GM19455 (cell line): ENCODE results near the gene SPSB3.
A peak's percentile ranks its signal among the peaks of the same experiment; 100 is the strongest.

Experiments
- ATAC-seq: cut with Tn5 transposase; IDR thresholded peaks from one replicate; pipeline ENCODE4 v1.9.1; 2021; ENCODE audit not compliant: unreplicated experiment

The SPSB3 gene

DNA sequence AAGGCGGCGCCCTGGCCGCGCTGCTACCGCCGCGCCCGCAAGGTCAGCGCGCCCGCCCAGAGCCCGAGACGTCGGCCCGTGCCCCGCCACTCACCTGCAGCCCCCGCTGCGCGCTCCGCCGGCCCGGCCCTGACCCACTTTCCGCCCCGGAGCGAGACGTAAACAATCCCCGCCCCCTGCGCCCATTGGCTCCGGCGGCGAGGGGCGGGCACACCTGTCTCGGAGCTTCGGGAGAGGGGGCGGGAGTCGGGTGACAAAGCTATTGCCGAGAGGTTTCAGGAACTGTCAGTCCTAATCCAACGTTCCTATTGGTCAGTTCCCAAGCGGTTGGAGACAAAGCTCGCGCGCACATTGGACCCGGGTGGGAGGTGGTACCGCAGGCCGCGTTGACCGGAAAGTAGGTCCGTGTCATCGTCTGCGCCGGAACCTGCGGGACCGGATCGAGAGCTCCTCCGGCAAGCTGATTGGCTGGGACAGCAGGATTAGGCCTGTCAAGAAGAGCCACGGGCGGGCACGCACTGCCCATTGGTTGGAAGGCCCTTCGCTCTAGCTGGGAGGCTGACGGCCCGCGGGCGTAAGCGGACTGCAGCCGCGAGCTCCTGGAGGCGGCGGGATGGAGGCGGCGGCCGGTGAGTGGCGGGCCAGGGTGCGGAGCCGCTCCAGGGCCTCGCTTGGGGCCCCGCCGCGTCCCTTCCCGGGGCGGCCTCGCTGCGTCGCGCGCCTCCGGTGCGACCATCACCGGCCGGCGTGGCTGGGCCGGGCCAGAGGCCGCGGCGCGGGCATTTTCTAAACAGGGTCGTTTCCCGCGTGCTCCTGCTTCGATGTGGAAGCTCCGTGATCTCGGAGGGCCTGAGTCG lies at the start of gene SPSB3, which contains the start of gene NUBP2:
Gene SPSB3 (minus strand): TSS at position 164 of the 857 bp plus-strand sequence. CDS start 1,088 bp downstream, outside the sequence.
Gene NUBP2 (plus strand): TSS at position 553 of the 857 bp plus-strand sequence. CDS start 61 bp downstream, at position 614.
- ATAC-seq, result peak; percentile 83

- no peak for ATAC-seq
Measured at GRCh38 chr16:1831186-1832075, 49.1 kb upstream of the SPSB3 start.

GRCh38 chr16:1830213-1830612 lies 47.8 kb upstream of the SPSB3 start:
- ATAC-seq, result no peak

GRCh38 chr16:1828645-1829410 lies 46.5 kb upstream of the SPSB3 start:
- no peak for ATAC-seq

DNA sequence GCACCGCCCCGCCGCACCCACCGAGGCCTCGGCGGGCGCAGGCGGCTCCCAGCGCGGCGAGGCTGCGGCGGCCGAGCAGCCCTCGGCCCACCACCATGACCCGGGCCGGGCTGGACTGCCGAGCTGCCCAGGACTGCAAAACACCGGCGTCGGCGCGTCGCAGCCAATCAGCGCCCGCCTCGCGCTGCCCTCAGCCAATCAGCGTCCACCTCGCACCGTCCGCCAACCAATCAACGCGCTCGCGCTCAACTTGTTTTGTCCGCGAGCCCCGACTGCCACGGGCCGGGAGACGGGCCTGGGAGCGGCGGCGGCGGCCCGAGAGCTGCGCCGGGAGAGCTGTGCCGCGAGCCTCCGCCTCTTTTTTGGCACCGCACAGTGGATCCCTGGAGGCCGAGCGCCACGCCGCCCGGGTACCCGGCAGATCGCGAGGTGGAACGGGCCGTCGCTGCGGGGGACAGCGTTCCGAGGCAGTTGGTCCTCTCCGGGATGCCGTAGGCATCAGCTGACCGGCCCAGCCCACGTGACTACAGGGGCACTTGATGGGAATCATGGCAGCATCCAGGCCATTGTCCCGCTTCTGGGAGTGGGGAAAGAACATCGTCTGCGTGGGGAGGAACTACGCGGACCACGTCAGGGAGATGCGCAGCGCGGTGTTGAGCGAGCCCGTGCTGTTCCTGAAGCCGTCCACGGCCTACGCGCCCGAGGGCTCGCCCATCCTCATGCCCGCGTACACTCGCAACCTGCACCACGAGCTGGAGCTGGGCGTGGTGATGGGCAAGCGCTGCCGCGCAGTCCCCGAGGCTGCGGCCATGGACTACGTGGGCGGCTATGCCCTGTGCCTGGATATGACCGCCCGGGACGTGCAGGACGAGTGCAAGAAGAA lies 44.6 kb upstream of the SPSB3 start, which contains the start of the genes FAHD1 and HAGH:
Gene FAHD1 (plus strand): TSS at position 516 of the 883 bp plus-strand sequence. CDS start 33 bp downstream, at position 549.
Gene HAGH (minus strand): TSS at position 135 of the 883 bp plus-strand sequence. CDS start 38 bp downstream, at position 97.
- ATAC-seq, result peak; percentile 85

DNA sequence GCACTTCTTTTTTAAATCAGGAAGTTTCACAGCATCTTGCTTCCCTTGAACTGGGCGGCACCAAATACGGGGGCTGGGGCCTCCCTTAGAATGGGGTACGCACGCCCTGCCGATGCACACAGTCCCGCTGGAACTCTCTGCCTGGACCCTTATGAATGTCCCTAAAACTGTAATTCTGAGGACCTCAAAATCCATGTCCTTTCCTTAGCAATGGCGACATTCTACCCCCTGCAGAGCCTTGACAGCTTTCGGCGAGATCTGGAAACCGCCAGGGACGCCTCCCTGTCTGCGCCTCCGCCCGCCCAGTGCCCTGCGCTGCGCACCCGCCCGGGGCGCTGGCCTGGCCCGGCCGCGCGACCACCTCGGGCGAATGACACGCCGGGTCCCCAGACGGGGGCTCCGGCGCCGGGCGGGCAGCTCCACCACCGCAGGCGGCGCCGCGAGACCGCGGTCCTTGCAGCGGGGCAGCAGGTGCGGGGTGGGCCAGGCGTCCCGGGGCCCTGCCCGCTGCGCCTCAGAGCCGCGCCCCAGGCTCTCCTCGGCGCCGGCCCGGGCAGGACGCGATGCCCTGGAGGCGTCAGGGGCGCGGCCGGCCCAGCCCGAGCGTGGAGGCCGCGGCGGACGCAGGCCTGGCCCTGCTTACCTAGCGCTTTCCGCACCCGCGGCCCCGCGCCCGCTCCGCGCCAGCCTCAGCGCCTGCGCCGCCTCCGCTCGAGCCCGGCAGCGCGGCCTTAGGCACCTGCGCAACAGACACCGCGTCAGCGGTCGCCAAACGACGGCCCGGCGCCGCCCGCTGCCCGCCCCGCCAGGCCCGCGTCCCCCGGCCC lies 43.7 kb upstream of the SPSB3 start:
- ATAC-seq, result peak; percentile 52

GRCh38 chr16:1825381-1825863 lies 43.1 kb upstream of the SPSB3 start:
- ATAC-seq, result no peak

DNA sequence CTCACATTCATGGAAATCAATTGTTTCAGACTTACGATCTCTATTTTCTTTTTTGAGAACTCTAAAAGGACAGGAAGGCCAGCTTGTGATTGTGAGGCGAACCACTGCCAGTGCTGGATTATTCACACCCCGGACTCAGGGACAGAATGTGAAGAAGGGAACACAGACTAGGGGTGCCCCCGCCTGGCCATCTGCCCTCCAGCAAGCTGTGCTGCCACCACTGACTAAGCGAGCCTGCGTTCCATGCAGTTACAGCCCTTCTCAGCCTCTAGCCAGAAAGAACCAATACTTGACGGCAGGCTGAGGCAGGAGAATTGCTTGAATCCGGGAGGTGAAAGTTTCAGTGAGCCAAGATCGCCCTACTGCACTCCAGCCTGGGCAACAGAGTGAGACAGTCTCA lies 41.5 kb upstream of the SPSB3 start:
- no peak for ATAC-seq

GRCh38 chr16:1822801-1823200 lies 40.4 kb upstream of the SPSB3 start:
- ATAC-seq, result no peak

GRCh38 chr16:1821861-1822611 lies 39.7 kb upstream of the SPSB3 start:
- ATAC-seq, result no peak

DNA sequence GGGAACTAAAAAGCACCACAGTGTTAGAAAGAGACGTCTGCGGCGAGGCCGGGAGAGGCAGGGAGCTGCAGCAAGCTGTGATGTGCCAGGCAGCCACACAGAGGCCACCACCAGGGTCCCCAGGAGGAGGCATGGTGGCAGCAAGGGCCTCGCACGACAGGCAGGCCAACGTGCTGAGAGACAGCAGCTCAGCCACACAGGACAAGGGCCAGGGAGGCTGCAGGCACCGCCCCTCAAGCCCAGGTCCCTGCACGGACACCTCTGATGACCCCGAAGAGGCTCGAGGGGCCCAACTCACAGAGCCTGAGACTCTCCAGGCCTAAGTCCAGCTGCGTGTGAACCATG lies 38.5 kb upstream of the SPSB3 start:
- ATAC-seq, result no peak

GRCh38 chr16:1820096-1820945 lies 38.0 kb upstream of the SPSB3 start:
- no peak for ATAC-seq

DNA sequence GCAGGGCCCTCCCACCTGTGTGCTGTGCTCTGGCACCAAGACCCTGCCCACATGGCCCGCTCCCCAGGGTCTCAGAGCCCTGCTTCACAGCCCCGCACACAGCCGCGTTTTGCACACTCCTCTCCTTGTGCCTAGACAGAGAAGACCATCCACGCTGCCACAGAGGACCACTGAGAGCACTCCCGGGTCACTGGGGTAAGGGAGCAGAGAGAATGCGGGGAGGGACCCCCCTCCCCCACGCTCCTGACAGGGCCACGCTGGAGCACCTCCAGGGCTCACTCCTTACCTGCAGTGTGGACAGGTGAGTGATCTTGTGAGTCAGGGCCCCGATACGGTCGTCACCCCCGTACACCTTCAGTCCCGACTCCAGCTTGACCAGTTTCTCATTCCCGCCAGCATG lies 37.2 kb upstream of the SPSB3 start:
- no peak for ATAC-seq

- ATAC-seq, result no peak
Measured at GRCh38 chr16:1818873-1819525, 36.6 kb upstream of the SPSB3 start.

DNA sequence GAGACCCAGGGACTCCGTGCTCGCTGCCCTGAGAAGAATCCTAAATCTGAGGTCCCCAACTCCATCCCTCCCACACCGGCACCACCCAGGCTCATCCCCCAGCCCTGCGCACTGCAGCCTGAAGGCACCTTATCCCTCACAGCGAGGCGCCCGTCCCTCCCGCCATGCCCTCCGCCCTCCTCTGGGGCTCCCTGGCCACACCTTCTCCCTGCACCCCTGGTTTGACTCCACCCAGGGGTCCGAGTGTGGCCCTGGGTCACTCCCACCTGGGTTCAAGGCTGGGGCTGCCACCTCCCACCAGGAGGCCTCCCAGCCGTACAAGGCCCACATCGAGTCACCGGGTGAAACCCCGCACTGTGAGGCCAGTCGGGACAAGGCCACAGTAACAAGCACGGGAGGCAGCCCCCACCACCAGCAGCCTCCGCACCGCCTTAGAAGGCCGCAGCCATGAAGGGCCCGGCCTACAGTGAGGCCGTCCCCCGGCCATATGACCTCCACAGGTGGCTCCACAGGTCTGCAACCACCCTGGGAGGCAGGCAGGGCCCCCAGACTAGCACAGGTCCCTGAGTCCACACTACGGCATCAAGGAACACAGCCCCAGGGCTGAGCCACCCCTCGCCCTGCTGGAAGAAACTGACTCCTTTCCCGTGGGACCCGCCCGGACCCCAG lies 36.0 kb upstream of the SPSB3 start:
- ATAC-seq, result no peak

DNA sequence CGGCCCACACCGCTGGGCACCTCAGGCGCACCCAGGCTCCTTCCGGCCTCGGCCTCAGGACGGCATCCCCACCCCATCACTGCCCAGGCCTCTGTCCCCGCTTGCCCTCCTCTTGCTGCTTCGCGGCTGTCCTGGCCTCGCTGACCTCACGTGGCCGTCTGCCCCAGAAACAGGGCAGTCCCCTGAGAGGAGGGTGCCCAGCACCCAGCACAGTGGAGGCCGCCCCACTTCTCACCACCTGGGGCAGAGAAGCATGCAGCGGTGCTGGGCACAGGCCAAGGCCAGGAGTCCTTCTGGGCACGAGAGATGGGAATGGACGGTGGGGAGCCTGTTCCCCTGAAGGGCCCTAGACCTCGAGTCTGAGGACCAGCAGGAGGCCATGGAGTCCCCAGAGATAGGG lies 35.3 kb upstream of the SPSB3 start:
- no peak for ATAC-seq
